RWPE1 (cell line): Measurements from ENCODE around the gene DCAF10.

ENCODE experiments used
- CTCF ChIA-PET: fragments of 350-600 bp; sonication (Branson Sonifier 250); formaldehyde crosslinking; extraction: SDS; loops from one replicate; lab custom pipeline; 2021; lab: Yijun Ruan, JAX
- POLR2A ChIA-PET: fragments of 400-600 bp; formaldehyde crosslinking; extraction: SDS; loops from one replicate; lab custom pipeline; 2020; ENCODE audit warnings: antibody characterized with exemption; ENCODE audit not compliant: low non-redundant PET; lab: Yijun Ruan, JAX
- DNase-seq: peaks from one replicate; pipeline ENCODE4 v3.0.0; 2012; ENCODE audit warnings: low spot score
- H3K27ac ChIP-seq: fragments of 450-650 bp; 2 replicates; pipeline ENCODE4 v1.5.1; 2017
- TF ChIP-seq, protein P1 (sequence below): fragments of 450-650 bp; conservative IDR thresholded peaks from 2 replicates; pipeline ENCODE4 v1.5.1; 2017; ENCODE audit warnings: low read depth, mild to moderate bottlenecking

Gene DCAF10

DNA sequence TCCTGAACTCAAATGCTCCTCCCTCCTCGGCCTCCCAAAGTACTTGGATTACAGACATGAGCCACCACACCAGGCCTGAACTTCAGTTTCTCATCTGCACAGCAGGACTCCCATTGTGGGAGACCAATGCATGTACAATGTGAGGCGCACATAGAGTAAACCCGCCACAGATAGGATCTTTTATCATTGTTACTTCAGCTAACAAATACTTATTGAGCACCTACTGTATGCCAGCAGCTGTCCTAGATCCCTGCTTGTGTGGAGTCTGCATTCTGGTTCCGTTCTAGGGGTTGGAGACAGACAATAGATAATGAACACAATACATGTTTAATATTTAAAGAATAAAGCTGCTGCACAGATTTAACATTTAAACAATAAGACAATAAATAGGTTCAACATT is 109.7 kb downstream of the DCAF10 start:
- TF ChIP-seq, protein P1, sequence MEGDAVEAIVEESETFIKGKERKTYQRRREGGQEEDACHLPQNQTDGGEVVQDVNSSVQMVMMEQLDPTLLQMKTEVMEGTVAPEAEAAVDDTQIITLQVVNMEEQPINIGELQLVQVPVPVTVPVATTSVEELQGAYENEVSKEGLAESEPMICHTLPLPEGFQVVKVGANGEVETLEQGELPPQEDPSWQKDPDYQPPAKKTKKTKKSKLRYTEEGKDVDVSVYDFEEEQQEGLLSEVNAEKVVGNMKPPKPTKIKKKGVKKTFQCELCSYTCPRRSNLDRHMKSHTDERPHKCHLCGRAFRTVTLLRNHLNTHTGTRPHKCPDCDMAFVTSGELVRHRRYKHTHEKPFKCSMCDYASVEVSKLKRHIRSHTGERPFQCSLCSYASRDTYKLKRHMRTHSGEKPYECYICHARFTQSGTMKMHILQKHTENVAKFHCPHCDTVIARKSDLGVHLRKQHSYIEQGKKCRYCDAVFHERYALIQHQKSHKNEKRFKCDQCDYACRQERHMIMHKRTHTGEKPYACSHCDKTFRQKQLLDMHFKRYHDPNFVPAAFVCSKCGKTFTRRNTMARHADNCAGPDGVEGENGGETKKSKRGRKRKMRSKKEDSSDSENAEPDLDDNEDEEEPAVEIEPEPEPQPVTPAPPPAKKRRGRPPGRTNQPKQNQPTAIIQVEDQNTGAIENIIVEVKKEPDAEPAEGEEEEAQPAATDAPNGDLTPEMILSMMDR, result no peak
- ChIA-PET CTCF (no interaction called here), POLR2A (no interaction called here)
- no peak for DNase-seq
- H3K27ac ChIP-seq, result no peak overlapping the region

GRCh38 chr9:37911271-37911681 is 110.7 kb downstream of the DCAF10 start:
- POLR2A ChIA-PET, result no interaction called here
- no peak overlapping the region for H3K27ac ChIP-seq
- TF ChIP-seq, protein P1, result no peak
- DNase-seq, result no peak
- CTCF ChIA-PET, result interaction anchor here (0.5 to 1.2 kb wide), 3 partner anchors 77 to 148 kb away, joined by 3 to 4 read pairs (median 3); no protein-coding TSS in a partner anchor

- ChIA-PET CTCF (interaction anchor here (0.5 to 1.9 kb wide), 32 partner anchors 9 to 487 kb away, joined by 3 to 14 read pairs (median 4); partner anchors contain the start of genes SHB and SLC25A51), POLR2A (no interaction called here)
- H3K27ac ChIP-seq, result peak overlapping the region; percentile 84
- TF ChIP-seq, protein P1, result peak; percentile 96
- peak; percentile 74 for DNase-seq
Observed at GRCh38 chr9:37913480-37914153, 113.0 kb downstream of the DCAF10 start.

DNA sequence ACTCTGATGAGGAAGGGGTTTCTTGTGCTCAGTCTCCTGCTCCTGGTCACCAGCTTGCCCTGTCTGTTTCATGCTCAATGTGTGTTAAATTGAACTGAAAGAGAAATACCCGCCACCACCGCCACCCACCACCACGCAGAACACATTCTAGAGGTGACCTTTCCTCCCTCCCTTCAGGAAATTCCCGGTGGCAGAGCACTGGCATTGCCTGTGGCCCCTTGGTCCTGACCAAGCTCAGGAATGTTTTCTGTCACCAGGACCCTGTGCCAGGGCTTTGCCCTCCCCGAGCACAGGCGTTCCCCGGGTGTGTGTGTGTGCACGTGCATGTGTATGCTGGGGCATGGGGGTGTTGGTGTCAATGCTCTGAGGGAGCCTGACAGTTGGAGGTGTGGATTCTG is 113.6 kb downstream of the DCAF10 start:
- TF ChIP-seq, protein P1, result no peak
- H3K27ac ChIP-seq, result peak overlapping the region; percentile 84
- ChIA-PET POLR2A (no interaction called here), CTCF (interaction anchor here (0.6 to 1.9 kb wide), 27 partner anchors 9 to 487 kb away, joined by 3 to 14 read pairs (median 4); partner anchors contain the start of genes SHB and SLC25A51)
- DNase-seq, result no peak

DNA sequence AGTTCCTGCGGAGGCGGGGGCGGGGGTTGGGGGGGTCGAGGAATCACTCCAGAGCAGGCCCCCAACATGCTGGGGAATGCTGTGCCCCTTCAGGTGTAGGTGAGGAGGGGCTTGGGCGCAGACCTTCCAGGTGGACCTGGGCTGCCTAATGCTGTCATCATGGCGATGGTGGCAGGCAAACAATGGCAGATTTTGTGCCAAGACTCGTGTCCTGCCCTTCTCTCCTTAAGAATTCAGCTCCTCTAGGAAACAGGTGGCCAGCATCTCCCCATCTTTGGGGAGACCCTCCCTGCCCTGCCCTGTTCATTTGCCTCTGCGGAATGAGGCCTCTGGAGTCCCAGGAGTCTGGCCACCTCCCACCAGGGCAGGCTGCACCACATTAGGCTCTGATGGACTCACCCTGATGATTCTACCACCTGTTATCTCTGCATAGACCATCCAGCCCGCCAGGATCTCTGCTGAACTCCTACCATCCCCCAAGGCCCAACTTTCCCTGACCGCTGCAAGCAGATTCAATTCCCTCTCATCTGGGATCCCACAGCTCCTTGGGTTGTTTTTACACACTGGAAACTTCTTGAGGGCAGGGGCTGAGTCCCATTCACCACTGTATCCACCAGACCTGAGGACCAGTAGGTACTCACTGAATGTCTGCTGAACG is 114.2 kb downstream of the DCAF10 start:
- TF ChIP-seq, protein P1, result no peak
- CTCF ChIA-PET, result interaction anchor here (0.6 to 1.9 kb wide), 6 partner anchors 10 to 317 kb away, joined by 3 to 14 read pairs (median 8); partner anchors contain the start of genes SHB and SLC25A51
- peak overlapping the region; percentile 84 for H3K27ac ChIP-seq
- POLR2A ChIA-PET, result no interaction called here
- no peak for DNase-seq

DNA sequence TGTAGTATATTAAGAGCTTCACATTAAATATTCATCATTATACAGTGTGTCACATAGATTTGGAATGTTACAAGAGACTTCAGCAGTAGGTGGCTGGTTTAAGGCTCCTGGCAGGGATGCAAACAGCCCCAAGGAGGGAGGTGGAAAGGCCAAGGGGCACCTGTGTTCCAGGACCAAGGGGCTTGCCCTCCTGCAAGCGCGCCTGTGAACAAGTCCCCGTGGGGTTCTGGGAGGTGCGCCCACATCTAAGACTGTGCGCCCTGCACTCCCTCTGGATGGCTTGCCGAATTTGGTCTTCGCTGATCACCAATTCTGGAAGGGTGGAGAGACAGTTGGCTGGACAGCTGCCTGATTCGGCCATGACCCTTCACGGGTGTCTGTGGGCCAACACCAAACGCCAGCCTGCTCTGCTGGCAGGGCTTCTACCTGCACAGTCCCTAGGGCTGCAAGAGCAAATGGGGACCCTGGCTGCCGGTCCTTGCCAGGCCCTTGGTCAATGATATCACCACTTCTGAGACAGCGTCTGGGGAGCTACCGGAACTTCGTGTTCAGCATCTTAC is 115.4 kb downstream of the DCAF10 start:
- peak overlapping the region; percentile 84 for H3K27ac ChIP-seq
- TF ChIP-seq, protein P1, result no peak
- POLR2A ChIA-PET, result no interaction called here
- no peak for DNase-seq
- CTCF ChIA-PET, result no interaction called here
